NCI-H146 (cell line): ENCODE measurements around the gene SLC26A8.
"Not testable (repeated sequence)": the region's sequence is repeated elsewhere in the genome, so short reads cannot be mapped to it uniquely, and the experiment has no call there.

Experiments used
- DNase-seq: peaks from one replicate; lab custom pipeline; 2025; lab: John Stamatoyannopoulos, UW

The SLC26A8 gene

DNA sequence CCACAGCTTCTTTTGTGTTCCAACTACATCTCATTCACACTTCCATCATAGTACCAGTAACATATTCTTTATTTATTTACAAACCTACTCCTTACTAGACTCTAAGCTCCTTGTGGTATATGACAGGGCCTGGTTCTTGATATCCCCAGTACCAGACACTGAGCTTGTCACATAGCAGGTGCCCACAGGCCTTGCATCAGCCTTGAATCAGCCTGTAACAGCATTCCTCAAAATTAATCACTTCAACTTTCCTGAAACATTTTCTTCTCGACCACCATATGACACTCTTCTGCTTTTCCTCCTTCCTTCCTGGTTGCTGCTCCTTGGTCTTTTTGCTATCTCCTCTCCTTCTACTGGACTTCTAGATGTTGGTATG, 78.8 kb downstream of the SLC26A8 start:
- no peak for DNase-seq

DNA sequence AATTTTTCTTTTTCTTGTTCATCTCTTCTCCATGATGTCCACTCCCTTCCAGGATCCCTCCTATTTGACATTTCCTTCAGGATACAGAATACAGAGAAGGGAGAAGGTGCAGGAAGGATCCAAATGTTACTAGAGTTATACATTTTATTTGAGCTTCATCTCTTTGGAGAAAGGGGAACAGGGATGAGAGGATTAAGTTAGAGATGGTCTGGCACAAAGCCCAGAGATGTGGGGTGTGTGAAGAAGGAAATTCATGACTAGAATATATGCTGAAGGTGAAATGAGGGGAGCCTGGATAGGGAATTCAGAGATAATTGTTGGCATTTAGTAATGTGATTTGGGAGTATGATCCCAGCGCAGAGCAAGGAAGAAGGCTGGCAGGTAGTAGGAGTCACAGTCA, 81.1 kb downstream of the SLC26A8 start:
- DNase-seq, result no peak

DNA sequence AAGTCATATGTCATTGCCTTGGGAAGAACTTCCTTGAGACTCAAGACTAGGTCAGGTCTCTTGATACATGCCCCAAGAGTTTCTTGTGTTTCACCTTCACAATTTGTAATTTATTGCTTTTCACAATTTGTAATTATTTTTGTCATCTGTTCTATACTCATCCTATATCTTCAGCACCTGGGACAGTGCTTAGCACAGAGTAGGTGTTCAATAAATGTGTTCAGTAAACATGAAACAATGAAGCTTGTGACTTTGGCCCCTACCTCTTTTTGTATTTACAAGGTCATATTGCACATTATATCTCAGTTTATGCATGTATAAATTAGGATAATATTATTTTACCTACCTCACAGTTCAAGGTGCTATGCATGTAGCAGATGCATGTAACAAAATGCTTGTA, 82.1 kb downstream of the SLC26A8 start:
- no peak for DNase-seq

DNA sequence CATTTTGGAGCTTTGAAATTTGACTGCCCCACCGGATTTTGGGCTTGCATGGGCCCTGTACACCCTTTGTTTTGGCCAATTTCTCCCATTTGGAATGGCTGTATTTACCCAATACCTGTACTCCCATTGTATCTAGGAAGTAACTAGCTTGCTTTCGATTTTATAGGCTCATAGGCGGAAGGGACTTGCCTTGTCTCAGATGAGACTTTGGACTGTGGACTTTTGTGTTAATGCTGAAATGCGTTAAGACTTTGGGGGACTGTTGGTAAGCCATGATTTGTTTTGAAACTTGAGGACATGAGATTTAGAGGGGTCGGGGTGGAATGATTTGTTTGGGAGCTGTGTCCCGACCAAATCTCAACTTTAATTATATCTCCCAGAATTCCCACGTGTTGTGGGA, 83.3 kb downstream of the SLC26A8 start:
- DNase-seq, result not testable (repeated sequence)

DNA sequence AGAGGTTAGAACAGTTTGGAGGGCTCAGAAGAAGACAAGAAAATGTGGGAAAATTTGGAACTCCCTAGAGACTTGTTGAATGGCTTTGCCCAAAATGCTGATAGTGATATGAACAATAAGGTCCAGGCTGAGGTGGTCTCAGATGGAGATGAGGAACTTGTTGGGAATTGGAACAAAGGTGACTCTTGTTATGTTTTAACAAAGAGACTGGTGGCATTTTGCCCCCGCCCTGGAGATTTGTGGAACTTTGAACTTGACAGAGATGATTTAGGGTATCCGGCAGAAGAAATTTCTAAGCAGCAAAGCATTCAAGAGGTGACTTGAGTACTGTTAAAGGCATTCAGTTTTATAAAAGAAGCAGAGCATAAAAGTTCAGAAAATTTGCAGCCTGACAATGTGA, 84.4 kb downstream of the SLC26A8 start:
- not testable (repeated sequence) for DNase-seq

DNA sequence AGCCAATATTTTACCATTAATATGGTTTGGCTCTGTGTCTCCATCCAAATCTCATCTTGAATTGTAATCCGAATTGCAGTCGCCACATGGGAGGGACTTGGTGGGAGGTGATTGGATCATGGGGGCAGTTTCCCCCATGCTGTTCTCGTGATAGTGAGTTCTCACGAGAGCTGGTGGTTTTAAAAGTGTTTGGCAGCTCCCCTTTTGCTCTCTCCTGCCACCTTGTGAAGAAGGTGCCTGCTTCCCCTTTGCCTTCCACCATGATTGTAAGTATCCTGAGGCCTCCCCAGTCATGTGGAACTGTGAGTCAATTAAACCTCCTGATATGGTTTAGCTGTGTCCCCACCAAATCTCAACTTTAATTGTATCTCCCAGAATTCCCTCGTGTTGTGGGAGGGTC, 85.2 kb downstream of the SLC26A8 start:
- not testable (repeated sequence) for DNase-seq

DNA sequence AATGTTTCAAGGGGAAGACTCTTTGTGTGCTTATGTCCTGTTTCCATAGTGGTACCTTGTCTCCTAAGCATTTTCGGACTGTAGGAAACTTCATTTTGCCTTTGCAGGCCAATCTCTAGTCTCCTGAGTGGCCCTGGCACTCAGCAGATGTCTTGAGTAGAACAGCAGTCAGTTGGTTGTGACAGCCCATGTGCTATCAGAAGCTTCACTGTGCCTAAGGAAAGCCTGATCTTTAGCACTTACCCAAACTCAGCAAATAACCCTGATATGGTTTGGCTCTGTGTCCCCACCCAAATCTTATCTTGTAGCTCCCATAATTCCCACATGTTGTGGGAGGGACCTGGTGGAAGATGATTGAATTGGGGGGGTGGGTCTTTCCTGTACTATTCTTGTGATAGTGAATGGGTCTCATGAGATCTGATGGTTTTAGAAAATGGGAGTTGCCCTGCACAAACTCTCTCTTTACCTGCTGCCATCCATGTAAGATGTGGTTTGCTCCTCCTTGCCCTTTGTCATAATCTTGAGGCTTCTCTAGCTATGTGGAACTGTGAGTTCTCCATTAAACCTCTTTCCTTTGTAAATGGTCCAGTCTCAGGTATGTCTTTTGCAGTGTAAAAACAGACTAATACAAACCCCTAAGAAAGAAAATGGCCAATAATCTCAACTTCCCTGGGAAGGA, 87.6 kb downstream of the SLC26A8 start:
- DNase-seq, result no peak

DNA sequence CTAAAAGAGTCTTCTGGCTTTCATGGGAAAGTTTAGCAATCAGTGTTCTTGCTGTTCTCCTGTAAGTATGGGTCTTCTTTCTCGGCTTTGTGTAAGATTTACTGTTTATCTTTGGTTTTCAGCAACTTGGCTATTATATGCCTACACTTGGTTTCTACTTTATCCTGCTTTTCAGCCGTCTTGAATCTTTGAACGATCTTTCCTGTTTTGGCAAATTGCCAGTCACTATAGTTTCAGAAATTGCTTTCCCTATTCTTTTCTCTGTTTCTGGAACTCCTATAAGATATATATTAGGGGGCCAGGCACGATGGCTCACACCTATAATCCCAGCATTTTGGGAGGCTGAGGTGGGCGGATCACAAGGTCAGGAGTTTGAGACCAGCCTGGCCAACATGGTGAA, 89.0 kb downstream of the SLC26A8 start:
- DNase-seq, result no peak

DNA sequence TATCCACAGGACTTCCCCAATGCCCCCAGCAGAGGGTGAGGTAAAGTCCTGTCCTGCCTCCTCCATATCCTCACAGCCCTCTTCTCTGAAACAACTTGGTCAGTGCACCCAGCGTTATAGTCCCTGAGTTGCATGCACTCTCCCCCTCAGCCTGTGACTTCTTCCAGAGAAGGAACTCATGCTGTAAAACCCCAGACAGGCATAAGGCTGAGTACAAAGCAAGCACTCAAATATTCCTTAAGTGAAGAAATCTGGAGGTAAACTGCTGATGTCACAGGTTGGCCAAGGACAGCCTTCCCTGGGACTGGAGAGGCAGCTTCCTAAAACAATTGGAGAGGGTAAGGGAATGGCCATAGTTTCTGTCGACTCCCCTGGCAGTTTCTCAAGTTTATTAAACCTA, 90.6 kb downstream of the SLC26A8 start:
- no peak for DNase-seq

DNA sequence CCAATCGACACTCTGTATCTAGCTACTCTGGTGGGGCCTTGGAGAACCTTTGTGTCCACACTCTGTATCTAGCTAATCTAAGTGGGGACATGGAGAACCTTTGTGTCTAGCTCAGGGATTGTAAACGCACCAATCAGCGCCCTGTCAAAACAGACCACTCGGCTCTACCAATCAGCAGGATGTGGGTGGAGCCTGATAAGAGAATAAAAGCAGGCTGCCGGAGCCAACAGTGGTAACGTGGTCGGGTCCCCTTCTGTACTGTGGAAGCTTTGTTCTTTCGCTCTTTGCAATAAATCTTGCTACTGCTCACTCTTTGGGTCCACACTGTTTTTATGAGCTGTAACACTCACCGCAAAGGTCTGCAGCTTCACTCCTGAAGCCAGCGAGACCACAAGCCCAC, 92.6 kb downstream of the SLC26A8 start:
- DNase-seq, result not testable (repeated sequence)

DNA sequence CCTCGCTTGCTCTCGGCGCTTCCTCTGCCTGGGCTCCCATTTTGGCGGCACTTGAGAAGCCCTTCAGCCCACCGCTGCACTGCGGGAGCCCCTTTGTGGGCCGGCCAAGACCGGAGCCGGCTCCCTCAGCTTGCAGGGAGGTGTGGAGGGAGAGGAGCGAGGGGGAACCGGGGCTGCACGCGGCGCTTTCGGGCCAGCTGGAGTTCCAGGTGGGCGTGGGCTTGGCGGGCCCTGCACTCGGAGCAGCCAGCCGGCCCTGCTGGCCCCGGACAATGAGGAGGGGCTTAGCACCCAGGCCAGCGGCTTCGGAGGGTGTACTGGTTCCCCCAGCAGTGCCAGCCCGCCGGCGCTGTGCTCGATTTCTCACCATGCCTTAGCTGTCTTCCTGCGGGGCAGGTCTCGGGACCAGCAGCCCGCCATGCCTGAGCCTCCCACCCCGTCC, 93.3 kb downstream of the SLC26A8 start:
- DNase-seq, result no peak

DNA sequence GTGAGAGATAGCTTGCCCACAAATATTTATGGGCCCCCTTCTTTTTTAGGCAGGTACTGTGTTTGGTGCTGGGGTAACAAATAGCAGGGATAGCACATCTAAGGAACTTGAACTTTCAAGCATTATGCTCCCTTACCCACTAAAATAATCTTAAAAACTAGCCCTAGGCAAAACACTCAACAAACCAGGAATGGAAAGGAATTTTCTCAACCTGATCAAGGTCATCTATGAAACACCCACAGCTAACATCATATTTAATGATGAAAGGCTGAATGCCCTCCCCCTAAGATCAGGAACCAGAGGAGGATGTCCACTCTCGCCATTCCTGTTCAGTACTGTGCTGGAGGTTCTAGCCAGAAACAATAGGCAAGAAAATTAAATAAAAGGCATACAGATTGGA, 94.8 kb downstream of the SLC26A8 start:
- DNase-seq, result no peak

DNA sequence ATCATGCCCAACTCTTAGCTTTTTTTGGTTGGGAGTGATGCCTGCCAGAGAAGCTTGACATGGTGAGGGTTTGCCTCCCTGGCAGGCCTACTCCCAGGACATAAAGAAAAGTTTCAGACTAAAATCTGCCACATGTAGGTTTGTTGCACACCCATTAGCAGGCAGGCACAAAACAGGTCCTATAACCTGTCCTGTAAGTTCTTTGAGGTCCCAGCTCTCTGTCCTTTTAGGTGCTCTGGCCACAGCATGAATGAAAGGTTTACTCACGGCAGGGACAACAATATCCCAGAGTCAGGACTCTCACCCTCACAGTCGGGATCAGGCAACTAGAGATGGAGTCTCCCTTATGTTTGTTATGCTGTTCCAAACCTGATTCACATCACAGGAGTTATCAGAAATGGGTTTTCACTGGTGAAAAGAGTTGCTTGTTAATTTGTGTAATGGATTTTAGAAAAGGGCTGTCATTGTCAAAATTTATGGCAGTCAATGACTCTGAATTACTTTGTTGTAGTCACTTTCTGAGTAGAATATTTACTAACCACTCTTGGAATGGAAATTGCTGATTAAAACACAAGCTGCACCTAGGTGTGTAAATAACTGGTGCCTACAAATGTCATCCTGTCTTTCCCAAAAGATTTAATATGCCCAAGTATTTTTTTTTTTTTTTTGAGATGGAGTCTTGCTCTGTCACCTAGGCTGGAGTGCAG, 97.8 kb downstream of the SLC26A8 start:
- no peak for DNase-seq

DNA sequence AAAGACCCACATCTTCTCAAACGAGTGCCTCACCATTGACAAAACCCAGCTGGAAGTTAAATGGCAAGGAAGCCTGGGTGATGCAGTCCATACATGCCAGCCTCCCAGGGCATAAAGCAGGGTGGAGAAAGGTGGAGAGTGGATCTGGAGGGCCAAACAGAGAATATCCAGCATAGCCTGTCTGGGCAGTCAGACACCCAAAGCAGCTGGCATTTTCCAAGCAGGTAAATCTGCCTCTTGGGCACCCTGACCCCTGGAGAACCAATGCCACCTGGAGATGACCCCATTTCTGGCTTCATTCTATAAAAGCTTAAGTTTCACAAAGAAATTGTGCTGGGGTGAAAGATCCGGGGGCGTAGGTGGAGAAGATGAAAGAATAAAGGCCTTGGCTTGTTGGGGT, 98.5 kb downstream of the SLC26A8 start:
- no peak for DNase-seq

DNA sequence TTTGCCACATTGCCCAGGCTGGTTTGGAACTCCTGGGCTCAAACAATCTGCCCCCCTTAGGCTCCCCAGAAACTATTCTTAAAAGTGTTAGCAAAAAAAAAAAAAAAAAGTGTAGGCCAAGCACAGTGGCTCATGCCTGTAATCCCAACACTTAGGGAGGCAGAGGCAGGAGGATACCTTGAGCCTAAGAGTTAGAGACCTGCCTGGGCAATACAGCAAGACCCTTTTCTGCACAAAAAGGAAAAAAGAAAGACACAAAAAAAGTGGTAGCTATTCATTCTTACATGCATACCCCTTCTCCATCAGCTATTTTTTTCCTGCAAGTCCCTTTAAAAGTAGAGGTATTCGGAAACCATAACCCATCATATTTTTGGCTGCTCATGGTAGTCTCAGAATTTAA, 100.3 kb downstream of the SLC26A8 start:
- DNase-seq, result no peak

DNA sequence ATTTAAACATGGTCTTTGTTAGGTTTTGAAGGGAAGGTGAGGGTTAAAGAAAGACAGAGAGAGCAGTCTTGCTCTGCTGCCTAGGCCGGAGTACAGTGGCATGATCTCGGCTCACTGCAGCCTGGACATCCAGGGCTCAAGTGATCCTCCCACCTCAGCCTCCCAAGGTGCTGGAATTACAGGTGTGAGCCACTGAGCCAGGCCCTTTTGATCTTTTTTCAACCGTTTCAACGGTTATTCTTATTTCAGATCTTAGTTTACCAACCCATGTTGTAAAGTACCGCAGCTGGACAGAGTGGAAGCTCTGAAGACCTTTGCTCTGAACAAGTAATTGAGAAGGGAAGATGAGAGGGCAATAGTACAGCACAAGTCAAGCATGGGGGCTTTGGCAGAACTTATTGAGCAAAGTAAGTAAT, 102.3 kb downstream of the SLC26A8 start:
- no peak for DNase-seq

DNA sequence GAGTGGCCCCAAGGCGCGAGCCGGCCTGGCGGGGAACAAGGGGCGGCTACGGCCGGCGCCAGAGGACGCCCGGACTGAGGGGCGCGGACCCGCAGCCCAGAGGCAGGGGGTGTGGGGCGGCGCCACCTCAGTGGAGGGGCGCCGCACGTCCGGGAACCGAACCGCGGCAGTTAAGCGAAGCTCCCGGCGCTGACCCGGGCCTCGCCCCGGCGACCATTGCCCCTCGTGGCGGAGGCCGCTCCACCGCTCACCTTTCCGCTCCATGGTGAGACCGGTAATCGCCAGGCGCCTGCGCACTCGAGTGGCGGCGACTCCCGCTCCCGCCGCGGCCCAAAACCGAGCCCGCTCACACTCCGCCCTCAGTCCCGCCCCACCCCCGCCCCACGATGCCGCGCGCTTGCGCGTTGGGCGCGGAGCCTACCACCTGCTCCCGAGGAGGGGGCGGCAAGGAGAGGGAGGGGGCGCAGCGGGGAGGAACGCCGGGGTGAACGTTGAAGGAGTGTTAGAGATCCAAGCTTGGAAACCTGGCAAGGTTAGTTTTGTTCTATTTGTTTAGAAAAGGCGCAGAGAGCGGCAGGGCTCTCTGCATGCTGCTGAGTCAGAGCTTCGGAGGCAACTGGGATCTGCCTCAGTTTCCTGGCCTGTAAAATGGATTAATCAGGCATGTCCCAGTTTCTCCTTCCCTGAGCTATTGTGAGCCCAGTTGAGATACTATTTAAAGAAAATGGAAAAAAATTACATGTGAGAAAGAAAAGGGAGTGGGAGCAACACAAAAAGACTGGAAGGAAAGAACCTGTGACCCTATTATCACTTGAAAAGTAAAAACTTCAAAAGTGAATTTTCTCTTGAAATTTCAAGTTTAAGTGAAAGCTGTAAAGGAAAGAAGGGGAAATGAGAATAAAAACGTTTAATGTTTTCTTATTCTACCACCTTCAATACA, 103.4 kb downstream of the SLC26A8 start, which contains the start of gene SRPK1:
TSS of gene SRPK1 (minus strand) at position 306 of the 940 bp plus-strand sequence. CDS start at position 264, 42 bp downstream.
- peak; percentile 95 for DNase-seq

DNA sequence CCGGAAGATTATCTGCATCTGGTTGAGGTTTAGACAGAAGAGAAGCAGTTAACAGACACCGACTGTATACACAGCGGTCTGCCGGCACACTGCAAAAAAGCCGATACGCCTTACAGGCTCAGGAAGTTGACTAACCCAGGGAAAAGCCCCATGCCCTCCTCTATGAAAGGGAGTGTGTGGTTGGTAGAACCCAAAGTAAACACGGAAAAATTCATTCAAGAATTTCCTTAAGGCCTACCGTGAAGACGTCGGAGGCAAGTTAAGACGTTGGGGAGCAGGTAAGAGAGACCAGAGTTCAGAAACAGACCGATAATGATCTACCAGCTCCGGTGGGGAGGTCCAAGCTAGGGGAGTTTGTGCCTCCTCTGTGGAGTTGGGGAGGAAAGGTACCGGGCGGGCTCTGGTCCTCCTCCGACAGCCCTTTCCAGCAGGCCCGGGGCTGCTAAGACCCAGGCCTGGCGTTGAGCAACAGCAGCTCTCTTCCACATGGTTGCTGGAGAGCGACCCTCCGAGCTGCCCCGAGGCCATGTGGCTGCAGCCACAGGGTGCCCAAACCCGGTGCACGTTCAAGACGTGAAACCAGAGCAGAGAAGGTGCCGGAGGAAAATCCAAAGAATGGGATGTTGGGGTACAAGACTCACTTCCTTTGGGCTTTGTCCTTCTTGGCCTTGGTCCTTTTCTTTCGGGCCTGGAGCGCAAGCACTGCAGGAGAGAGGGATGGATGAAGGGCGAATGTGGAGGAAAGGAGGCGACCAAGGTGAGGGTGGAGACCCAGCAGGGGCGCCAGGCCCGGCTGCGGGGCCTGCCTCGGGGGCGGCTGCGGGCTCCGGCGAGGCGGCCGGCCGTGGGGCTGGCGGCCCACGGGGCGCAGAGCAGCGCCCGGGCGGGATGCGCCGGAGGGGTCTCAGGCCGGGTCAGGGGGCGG, 104.4 kb downstream of the SLC26A8 start:
- peak; percentile 47 for DNase-seq

DNA sequence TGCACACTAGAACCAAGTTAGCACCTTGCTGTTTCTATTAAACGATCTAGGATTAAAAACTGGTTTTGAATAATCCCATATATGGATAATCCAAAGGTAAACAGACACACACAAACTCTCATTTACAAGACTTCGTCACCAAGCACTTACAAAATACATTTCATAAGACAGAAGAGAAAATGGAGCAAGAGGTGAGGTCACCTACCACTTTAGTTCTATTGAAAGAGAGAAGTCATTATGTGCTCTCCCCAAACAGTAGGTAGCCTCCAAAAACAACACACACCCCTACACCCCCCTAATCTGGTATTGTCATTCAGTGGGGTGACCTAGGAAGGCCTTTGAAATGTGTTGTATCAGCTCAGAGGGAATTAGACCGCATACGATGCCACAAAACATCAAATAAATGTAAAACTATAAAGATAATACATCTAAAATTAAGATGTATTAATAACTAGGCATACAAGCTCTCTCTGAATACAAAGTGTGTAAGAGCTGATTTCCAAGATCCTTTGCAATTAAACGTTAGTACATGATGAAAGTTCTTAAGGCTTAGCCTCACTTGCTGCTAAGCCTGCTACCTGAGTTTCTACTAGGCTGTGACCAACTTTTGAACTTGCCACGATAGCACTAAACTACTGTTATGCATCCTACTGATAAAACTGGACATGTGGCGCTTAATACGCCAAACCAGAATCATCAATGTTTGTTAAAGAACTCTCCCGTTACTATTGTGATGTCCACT, 105.2 kb downstream of the SLC26A8 start:
- DNase-seq, result peak; percentile 29

DNA sequence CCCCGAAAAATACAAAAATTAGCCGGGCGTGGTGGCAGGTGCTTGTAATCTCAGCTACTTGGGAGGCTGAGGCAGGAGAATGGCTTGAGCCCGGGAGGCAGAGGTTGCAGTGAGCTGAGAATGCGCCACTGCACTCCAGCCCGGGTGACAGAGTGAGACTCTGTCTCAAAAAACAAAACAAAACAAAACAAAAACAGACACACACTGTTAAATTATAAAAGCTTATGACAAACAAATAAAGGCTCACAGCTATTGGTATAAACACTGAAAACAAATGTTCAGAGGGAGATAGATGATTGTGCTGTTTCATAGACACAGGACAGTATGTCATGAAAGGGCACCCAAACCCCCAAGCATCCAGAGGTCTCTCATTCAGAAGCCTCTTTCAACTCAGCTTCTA, 107.5 kb downstream of the SLC26A8 start:
- not testable (repeated sequence) for DNase-seq

DNA sequence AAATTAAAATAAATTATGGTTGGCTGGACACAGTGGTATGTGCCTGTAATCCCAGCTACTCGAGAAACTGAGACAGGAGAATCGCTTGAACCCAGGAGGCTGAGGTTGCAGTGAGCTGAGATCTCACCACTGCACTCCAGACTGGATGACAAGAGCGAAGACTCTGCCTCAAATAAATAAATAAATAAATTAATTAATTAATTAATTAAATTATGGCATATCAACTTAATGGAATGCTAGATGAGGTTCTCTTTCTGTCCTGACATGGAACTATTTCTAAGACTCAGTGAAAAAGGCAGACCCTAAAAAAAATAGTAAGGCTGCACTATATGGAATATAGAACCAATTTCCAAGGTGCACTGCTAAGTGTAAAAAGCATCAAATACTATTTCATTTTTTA, 108.4 kb downstream of the SLC26A8 start:
- no peak for DNase-seq
